Stimulated activated naive B cell treated with anti-CD40 and anti-IgM and Interleukin-4, amounts not matched to agents 10 μg/mL and 1 μg/mL and 100 μg/mL, for 72 hours (primary cell): ENCODE measurements around the gene SOAT1.

Experiments used
- ATAC-seq, 2 donors: fragments of 150-1000 bp; cut with Tn5 transposase; replicated peaks; 2 replicates each; pipeline ENCODE4 v1.10.0; 2021; ENCODE audit warnings: moderate library complexity in 1 of 2
- DNase-seq: peaks from one replicate; pipeline ENCODE4 v3.0.0; 2021
- H3K27ac Mint-ChIP-seq: one replicate; pipeline ENCODE4 v1.8.0; 2022; ENCODE audit warnings: mild to moderate bottlenecking, mixed read lengths
- H3K27me3 Mint-ChIP-seq, 2 donors: one replicate each; pipeline ENCODE4 v1.8.0; 2022; ENCODE audit warnings: mixed read lengths in 2 of 2
- H3K36me3 Mint-ChIP-seq, 2 donors: one replicate each; pipeline ENCODE4 v1.8.0; 2022; ENCODE audit warnings: mixed read lengths in 2 of 2, mild to moderate bottlenecking in 1 of 2
- H3K4me1 Mint-ChIP-seq, 2 donors: one replicate each; pipeline ENCODE4 v1.8.0; 2022; ENCODE audit warnings: mixed read lengths in 2 of 2, mild to moderate bottlenecking in 1 of 2
- H3K4me3 Mint-ChIP-seq, 2 donors: one replicate each; pipeline ENCODE4 v1.8.0; 2022; ENCODE audit warnings: mild to moderate bottlenecking in 2 of 2, mixed read lengths in 2 of 2, moderate library complexity in 1 of 2
- H3K9me3 Mint-ChIP-seq, 2 donors: one replicate each; pipeline ENCODE4 v1.8.0; 2022; ENCODE audit warnings: mixed read lengths in 2 of 2, mild to moderate bottlenecking in 1 of 2

Gene SOAT1

DNA sequence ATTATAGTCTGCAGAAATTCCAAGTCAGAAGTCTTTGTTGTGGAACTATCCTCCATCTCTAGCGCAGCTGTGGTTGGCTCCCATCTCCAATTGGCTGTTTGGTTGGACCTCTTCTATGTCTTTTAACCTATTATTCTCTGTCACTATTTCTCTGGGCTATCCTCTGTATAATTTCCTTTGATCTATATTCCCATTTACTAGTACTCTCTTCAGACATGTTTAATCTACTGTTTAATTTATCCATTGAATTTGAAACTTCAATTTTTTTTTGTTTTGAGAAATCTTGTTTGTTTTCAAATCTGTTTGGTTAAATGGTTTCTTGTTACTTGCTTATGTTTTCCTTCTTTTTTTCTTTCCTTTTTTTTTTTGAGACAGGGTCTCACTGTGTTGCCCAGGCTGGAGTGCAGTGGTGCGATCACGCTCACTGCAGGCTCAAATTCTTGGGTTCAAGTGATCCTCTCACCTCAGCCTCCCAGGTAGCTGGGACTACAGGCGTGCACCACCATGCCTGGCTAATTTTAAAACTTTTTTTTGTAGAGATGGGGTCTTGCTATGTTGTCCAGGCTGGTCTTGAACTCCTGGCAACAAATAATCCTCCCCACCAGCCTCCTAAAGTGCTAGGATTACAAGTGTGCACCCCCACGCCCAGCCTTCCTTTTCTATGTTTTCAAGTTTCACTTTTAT, 28.1 kb downstream of the SOAT1 start:
- Mint-ChIP-seq H3K9me3 (peaks cover 0 to 4% of the 10 kb centered on the region in 2 donors), H3K27me3 (no peaks in the 10 kb centered on the region), H3K4me3 (no peak overlapping the region), H3K36me3 (peaks cover 35 to 47% of the 10 kb centered on the region in 2 donors), H3K4me1 (peaks cover 2 to 18% of the 10 kb centered on the region in 2 donors), H3K27ac (no peak overlapping the region)
- ATAC-seq, result no peak
- DNase-seq, result no peak

DNA sequence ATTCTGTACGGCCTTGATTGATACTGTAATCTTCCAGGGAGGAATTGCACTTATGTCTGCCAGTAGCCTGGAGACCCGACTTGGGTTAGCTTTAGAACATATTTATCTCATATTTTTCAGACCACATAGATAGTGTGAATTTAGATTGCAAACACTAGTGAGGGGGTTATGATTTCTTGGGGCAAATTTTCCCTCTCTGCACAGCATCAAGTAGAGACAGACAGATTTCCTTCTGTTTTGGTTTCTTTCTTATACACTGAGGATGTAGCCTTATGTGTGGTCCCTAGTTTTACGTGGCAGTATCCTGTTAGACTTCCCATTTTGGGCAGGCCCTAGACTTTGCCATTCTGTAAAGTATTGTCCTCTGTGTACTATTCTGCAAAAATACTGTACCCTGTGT, 29.0 kb downstream of the SOAT1 start:
- no peak overlapping the region for H3K4me3 Mint-ChIP-seq
- DNase-seq (no peak), ATAC-seq (no peak)
- H3K36me3 Mint-ChIP-seq, result peaks cover 39 to 51% of the 10 kb centered on the region in 2 donors
- peaks cover 2 to 18% of the 10 kb centered on the region in 2 donors for H3K4me1 Mint-ChIP-seq
- no peaks in the 10 kb centered on the region for H3K27me3 Mint-ChIP-seq
- peaks cover 0 to 4% of the 10 kb centered on the region in 2 donors for H3K9me3 Mint-ChIP-seq
- H3K27ac Mint-ChIP-seq, result no peak overlapping the region

DNA sequence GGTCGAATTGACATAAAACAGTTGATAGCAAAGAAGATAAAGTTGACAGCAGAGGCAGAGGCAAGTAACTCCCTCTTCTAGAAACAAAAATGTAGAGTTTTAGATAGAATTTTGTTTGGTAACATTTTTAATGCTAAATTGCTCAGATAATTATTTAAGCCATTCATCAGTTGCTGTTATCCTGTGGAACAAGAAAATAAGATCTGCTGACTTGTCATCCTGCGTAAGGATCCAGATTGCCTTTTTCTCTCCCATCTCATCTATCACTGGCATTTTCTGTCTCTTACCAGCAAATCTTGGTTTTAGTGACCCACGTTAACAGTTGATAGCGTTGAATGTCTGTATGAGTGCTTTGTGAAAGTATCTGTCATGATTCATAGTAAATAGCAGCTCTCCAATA, 29.8 kb downstream of the SOAT1 start:
- H3K4me1 Mint-ChIP-seq, result peaks cover 1 to 18% of the 10 kb centered on the region in 2 donors
- DNase-seq (no peak), ATAC-seq (no peak)
- H3K36me3 Mint-ChIP-seq, result peaks cover 39 to 55% of the 10 kb centered on the region in 2 donors
- no peaks in the 10 kb centered on the region for H3K27me3 Mint-ChIP-seq
- peaks cover 0 to 4% of the 10 kb centered on the region in 2 donors for H3K9me3 Mint-ChIP-seq
- no peak overlapping the region for H3K4me3 Mint-ChIP-seq
- H3K27ac Mint-ChIP-seq, result no peak overlapping the region

DNA sequence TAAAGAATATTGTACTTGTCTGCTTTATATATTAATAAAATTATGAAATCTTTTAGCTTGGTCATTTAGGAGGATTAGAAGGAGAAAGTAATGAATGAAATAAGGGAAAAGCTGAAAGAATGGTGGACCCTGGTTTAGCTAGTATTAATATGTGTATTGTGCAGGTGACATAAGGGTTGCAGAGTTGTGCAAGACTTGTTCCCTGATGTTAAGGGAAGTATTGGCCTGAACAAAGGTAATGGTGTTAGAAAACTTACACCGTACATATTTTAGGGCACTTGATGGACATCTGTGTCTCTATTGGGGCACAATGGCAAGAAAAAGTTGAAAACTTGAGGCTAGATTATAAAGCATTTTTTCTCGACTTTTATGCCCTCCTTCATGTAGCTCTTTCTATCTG, 32.2 kb downstream of the SOAT1 start:
- peaks cover 3 to 25% of the 10 kb centered on the region in 2 donors for H3K4me1 Mint-ChIP-seq
- peaks cover 47 to 59% of the 10 kb centered on the region in 2 donors for H3K36me3 Mint-ChIP-seq
- DNase-seq, result no peak
- no peak for ATAC-seq
- H3K4me3 Mint-ChIP-seq, result no peak overlapping the region
- peaks cover 0 to 5% of the 10 kb centered on the region in 2 donors for H3K9me3 Mint-ChIP-seq
- no peaks in the 10 kb centered on the region for H3K27me3 Mint-ChIP-seq
- no peak overlapping the region for H3K27ac Mint-ChIP-seq

DNA sequence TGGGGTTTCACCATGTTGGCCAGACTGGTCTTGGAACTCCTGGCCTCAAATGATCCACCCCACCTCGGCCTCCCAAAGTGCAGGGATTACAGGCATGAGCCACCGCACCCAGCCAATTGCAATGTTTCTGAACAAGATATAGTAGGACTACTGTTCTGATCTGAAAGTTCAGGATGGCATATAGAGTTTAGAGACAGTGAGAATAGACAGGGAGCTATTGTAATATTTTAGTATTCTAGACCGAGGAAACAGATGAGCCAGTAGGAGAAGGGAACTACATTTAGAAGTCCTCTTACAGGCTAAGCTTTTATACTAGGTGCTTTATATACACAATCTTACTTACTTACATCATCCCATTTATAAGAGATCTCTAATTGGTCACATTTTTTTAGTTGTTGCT, 33.1 kb downstream of the SOAT1 start:
- DNase-seq (no peak), ATAC-seq (no peak)
- Mint-ChIP-seq H3K4me3 (no peak overlapping the region), H3K4me1 (peaks cover 3 to 27% of the 10 kb centered on the region in 2 donors), H3K27me3 (no peaks in the 10 kb centered on the region), H3K27ac (no peak overlapping the region), H3K9me3 (peaks cover 0 to 2% of the 10 kb centered on the region in 2 donors), H3K36me3 (peaks cover 42 to 56% of the 10 kb centered on the region in 2 donors)

DNA sequence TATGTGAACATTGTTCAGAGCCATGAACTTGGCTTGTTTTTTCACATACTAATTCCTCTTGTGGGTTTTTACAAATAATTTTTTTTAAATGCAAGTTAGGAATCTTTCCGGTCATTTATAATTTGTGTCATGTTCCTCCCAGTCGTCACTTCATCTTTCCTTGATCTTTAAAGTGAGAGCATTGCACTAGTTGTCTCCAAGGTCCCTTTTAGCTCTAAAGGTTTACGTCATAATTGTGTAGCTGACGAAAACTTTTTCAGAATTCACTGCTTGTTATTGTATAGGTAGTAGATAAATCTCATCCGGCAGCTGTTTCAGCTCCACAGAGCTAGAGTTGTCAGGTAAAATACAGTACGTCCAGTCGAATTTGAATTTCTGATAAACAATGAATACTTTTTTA, 33.6 kb downstream of the SOAT1 start:
- peaks cover 38 to 52% of the 10 kb centered on the region in 2 donors for H3K36me3 Mint-ChIP-seq
- peaks cover 0 to 1% of the 10 kb centered on the region in 2 donors for H3K9me3 Mint-ChIP-seq
- no peak overlapping the region for H3K4me3 Mint-ChIP-seq
- no peak for DNase-seq
- no peak overlapping the region for H3K27ac Mint-ChIP-seq
- ATAC-seq, result no peak
- H3K27me3 Mint-ChIP-seq, result no peaks in the 10 kb centered on the region
- H3K4me1 Mint-ChIP-seq, result peaks cover 3 to 22% of the 10 kb centered on the region in 2 donors

DNA sequence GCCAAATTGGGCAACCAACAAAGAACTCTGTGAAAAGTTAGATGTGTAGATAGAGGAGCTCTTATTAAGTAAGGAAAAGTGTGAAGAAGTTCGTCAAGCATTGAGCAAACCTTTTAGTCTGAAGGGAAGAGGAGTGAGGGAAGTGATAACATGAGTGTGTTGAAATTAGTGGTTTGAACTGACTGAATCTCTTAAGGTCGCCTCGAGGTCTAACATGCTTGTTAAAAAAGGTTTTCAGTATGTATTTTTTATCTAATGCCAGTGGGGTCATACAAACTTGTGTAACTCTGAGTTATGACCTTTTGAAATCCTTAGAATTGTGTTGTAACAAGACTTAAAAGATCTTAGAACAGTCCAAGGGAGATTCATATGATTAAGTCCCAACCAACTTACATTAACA, 34.1 kb downstream of the SOAT1 start:
- Mint-ChIP-seq H3K36me3 (peaks cover 37 to 52% of the 10 kb centered on the region in 2 donors), H3K9me3 (peaks cover 0 to 1% of the 10 kb centered on the region in 2 donors), H3K4me3 (no peak overlapping the region), H3K27ac (no peak overlapping the region), H3K4me1 (peaks cover 3 to 18% of the 10 kb centered on the region in 2 donors), H3K27me3 (no peaks in the 10 kb centered on the region)
- DNase-seq (no peak), ATAC-seq (no peak)

DNA sequence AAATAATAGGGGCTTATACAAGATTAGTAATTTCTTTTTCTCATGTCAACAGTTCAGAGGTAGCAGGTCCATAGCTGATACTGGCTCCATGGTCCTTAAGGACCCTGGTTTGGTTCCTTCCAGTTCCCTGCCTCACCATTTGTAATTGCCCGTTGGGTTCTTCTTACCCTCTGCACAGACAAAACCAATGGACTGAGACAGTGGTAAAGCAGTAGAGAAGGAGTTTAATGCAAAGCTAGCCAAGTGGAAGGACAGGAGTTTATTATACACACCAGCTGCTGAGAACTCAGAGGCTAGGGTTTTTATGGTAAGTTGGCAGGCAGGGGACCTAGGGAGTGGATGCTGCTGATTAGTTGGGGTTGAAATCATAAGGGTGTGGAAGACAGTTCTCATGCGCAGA, 36.3 kb downstream of the SOAT1 start:
- ATAC-seq (no peak), DNase-seq (no peak)
- H3K27me3 Mint-ChIP-seq, result no peaks in the 10 kb centered on the region
- H3K4me3 Mint-ChIP-seq, result no peak overlapping the region
- H3K36me3 Mint-ChIP-seq, result peaks cover 42 to 58% of the 10 kb centered on the region in 2 donors
- peaks cover 0 to 1% of the 10 kb centered on the region in 2 donors for H3K9me3 Mint-ChIP-seq
- peaks cover 3 to 18% of the 10 kb centered on the region in 2 donors for H3K4me1 Mint-ChIP-seq
- no peak overlapping the region for H3K27ac Mint-ChIP-seq

DNA sequence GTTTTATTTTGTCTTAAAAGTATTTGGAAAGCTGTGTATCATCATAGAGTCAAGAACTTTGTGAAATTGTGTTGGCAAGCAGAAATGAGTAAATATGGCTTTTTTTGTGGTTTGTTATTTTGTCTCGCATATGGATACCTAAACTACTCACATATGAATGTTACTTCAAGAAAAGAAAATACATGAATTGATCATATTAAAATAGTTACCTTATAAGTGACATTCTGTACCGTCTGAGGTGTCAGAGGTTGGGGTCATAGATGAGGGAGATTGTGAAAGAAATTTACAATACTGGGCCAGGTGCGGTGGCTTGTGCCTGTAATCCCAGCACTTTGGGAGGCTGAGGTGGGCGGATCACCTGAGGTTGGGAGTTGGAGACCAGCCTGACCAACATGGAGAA, 40.8 kb downstream of the SOAT1 start:
- Mint-ChIP-seq H3K36me3 (peaks cover 42 to 45% of the 10 kb centered on the region in 2 donors), H3K4me3 (no peak overlapping the region)
- no peak for ATAC-seq

DNA sequence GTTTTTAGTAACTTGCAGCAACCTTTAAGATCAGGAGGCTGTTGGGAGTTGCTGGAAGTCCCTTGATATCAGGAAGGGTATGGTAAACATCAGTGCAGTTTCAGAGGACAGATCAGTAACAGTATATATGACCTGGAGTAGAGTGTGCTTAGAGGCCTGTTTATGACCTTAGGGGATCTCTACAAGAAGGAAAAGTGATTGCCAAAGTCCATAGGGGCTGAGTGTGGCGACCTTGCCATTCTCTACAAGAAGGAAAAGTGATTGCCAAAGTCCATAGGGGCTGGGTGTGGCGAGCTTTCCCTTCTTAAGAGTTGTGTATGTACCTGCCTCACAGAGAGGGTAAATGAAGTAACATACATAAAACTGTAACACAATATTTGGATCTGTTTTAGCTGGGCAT, 43.7 kb downstream of the SOAT1 start:
- Mint-ChIP-seq H3K27ac (no peak overlapping the region), H3K4me1 (peaks cover 6% of the 10 kb centered on the region in 2 donors), H3K9me3 (no peaks in the 10 kb centered on the region), H3K27me3 (no peaks in the 10 kb centered on the region), H3K36me3 (peaks cover 39 to 42% of the 10 kb centered on the region in 2 donors), H3K4me3 (no peak overlapping the region)
- DNase-seq, result no peak
- ATAC-seq, result no peak

More for the DNA sequence above, 40.8 kb downstream of the SOAT1 start:
- H3K27me3 Mint-ChIP-seq, result no peaks in the 10 kb centered on the region
- no peak overlapping the region for H3K27ac Mint-ChIP-seq
- peaks cover 0 to 1% of the 10 kb centered on the region in 2 donors for H3K9me3 Mint-ChIP-seq
- DNase-seq, result no peak
- peaks cover 4 to 18% of the 10 kb centered on the region in 2 donors for H3K4me1 Mint-ChIP-seq

DNA sequence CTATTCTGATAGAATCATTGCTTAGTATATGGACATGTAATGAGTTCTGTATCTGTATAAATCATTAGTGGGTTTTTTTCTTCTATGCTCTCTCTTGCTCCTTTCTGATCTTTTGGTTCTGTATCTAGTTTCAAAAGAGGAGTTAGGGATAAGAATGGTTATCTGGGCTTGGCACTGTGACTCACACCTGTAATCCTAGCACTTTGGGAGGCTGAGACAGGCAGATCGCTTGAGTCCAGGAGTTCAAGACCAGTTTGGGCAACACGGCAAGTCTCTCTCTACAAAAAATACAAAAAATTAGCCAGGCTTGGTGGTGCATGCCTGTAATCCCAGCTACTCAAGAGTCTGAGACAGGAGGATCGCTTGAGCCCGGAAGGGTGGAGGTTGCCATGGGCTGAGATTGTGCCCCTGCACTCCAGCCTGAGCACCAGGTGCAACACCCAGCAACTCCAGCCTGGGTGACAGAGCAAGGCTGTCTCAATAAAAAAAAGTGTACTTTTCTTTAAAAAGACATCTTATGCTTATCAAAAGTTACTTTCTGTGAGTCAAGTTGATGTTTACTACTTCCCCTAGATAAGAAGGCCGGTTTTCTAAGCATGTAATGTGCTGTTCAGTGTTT, 44.5 kb downstream of the SOAT1 start:
- DNase-seq, result no peak
- peaks cover 6% of the 10 kb centered on the region in 2 donors for H3K4me1 Mint-ChIP-seq

DNA sequence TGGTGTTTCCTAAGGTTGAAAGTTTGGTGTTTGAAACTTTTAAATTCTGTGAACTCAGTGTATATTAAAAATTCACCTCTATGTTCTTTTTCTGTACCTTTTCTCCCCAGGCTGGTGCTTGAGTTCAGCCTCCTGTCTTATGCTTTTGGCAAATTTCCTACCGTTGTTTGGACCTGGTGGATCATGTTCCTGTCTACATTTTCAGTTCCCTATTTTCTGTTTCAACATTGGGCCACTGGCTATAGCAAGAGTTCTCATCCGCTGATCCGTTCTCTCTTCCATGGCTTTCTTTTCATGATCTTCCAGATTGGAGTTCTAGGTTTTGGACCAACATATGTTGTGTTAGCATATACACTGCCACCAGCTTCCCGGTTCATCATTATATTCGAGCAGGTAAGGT, 47.3 kb downstream of the SOAT1 start:
- no peak for ATAC-seq
- DNase-seq, result no peak
- Mint-ChIP-seq H3K4me1 (peaks cover 6% of the 10 kb centered on the region in 2 donors), H3K4me3 (no peak overlapping the region), H3K27me3 (no peaks in the 10 kb centered on the region), H3K9me3 (no peaks in the 10 kb centered on the region), H3K27ac (peak overlapping the region; percentile 25), H3K36me3 (peaks cover 36 to 47% of the 10 kb centered on the region in 2 donors)

More for the DNA sequence above, 44.5 kb downstream of the SOAT1 start:
- H3K4me3 Mint-ChIP-seq, result no peak overlapping the region
- H3K27me3 Mint-ChIP-seq, result no peaks in the 10 kb centered on the region
- H3K9me3 Mint-ChIP-seq, result no peaks in the 10 kb centered on the region
- H3K27ac Mint-ChIP-seq, result no peak overlapping the region
- ATAC-seq, result no peak
- H3K36me3 Mint-ChIP-seq, result peaks cover 35 to 44% of the 10 kb centered on the region in 2 donors

DNA sequence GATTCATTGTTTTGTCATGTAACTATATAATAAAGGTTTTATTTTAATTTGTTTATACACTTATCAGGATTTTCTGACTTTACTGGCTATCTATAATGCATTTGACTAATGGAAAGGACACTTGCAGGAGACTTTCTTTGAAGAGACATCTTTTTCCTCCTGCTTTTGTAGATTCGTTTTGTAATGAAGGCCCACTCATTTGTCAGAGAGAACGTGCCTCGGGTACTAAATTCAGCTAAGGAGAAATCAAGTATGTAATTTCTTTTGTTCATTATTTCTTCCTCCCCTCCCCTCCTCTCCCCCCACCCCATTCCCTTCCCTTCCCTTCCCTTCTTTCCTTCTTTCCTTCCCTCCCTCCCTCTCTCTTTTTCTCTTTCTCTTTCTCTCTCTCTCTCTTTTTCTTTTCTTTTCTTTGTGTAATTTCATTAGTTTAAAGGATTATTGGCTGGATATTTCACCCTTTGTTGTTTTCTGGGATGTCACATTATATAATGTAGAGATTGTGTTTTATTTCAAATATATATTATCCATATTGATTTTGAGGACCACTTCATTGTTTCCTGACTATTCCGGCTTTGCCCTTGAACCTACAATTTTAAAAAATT, 48.4 kb downstream of the SOAT1 start:
- Mint-ChIP-seq H3K36me3 (peaks cover 46 to 52% of the 10 kb centered on the region in 2 donors), H3K27ac (no peak overlapping the region), H3K4me3 (no peak overlapping the region), H3K27me3 (no peaks in the 10 kb centered on the region), H3K9me3 (no peaks in the 10 kb centered on the region), H3K4me1 (peaks cover 6% of the 10 kb centered on the region in 2 donors)
- ATAC-seq, result no peak
- DNase-seq, result no peak

DNA sequence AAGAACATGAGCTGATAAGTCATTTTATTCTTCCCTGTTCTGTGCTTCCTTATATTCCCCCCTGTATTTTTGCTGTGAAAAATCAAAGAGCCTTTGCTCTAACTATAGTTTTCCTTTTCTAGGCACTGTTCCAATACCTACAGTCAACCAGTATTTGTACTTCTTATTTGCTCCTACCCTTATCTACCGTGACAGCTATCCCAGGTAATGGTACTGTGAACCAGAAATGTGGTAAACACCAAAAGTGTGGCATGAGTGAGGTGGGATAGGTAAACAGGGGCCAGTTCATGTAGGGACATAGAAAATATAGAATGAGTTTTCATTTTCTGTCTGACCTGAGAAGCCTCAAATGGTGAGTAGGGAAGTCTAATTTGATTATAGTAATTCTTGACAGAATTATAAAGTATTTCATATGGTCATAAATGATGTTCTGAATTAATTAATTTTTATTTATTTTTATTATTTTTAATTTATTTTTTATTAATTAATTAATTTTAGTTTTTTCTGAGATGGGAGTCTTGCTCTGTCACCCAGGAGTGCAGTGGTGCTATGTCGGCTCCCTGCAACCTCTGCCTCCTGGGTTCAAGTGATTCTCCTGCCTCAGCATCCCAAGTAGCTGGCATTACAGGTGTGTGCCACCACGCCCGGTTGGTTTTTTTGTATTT, 49.3 kb downstream of the SOAT1 start:
- DNase-seq (no peak), ATAC-seq (no peak)
- Mint-ChIP-seq H3K4me1 (peaks cover 6% of the 10 kb centered on the region in 2 donors), H3K36me3 (peaks cover 45 to 56% of the 10 kb centered on the region in 2 donors), H3K27ac (no peak overlapping the region), H3K27me3 (no peaks in the 10 kb centered on the region), H3K9me3 (no peaks in the 10 kb centered on the region), H3K4me3 (no peak overlapping the region)
